ENCODE results near the gene SLC26A11. TPM values are rescaled to one million over a fixed set of nuclear protein-coding genes. Genes with fewer than 3 reads are reported as not detected.

The SLC26A11 gene
- total RNA-seq, 1 experiment from 2014 or later: 17.7 TPM

DNA sequence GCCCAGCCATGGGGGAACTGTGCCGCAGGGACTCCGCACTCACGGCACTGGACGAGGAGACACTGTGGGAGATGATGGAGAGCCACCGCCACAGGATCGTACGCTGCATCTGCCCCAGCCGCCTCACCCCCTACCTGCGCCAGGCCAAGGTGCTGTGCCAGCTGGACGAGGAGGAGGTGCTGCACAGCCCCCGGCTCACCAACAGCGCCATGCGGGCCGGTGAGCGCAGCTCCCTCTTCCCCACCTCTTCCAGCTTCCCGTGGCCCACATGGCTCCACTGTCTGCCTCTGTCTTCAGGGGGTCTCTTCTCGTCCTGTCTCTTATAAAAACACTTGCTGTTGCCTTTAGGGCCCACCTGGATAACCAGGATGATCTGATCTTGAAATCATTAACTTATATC lies 38.8 kb upstream of the SLC26A11 start:
- BruUV-seq (replicated peaks): no TSS peak
- H3K9ac ChIP-seq (ENCODE audit: low read length): no peak overlapping the region
- DNase-seq (ENCODE audit: low read depth, low spot score) (no peak), ATAC-seq (no peak)
- no peaks in the 10 kb centered on the region for H4K20me1 ChIP-seq (ENCODE audit: insufficient read depth)
- no peak overlapping the region for H3K4me2 ChIP-seq (ENCODE audit: low read length)
- ChIA-PET RAD21 (ENCODE audit: low non-redundant PET in 1 of 2, low total read pairs in 2 of 2, uncharacterized antibody in 2 of 2, unreplicated experiment in 2 of 2) (no interaction called here), CTCF (no interaction called here), POLR2A (no interaction called here)
- H2AFZ ChIP-seq (ENCODE audit: low read depth, low read length, poor library complexity, severe bottlenecking): no peak overlapping the region
- H3K27me3 ChIP-seq (ENCODE audit: insufficient read depth, low read length): no peaks in the 10 kb centered on the region
- no peak overlapping the region for H3K4me3 ChIP-seq (replicated peaks in 1 of 2; ENCODE audit: low read depth in 1 of 2, low read length in 2 of 2)
- H3K9me2 ChIP-seq (ENCODE audit: insufficient read depth): no peaks in the 10 kb centered on the region
- H3K36me3 ChIP-seq (ENCODE audit: control insufficient read depth in 1 of 2, insufficient read depth in 2 of 2, low read length in 2 of 2): no peaks in the 10 kb centered on the region
- intact Hi-C loops (cut with micrococcal nuclease): no loop called here
- no peak for TF ChIP-seq SRF (IDR thresholded peaks at IDR 0.05; ENCODE audit: low read depth)
- no peak for TF ChIP-seq MAX (IDR thresholded peaks at IDR 0.05)
- no peak for TF ChIP-seq YY1 (IDR thresholded peaks at IDR 0.05; ENCODE audit: extremely low read depth, insufficient replicate concordance, low read depth, low read length)
- TF ChIP-seq EZH2phosphoT487 (IDR thresholded peaks at IDR 0.05; ENCODE audit: borderline replicate concordance): no peak
- H3K9me3 ChIP-seq (ENCODE audit: control insufficient read depth in 1 of 2, insufficient read depth in 1 of 2, low read depth in 1 of 2, low read length in 2 of 2): no peaks in the 10 kb centered on the region
- H3K27ac ChIP-seq (ENCODE audit: low read depth, low read length): no peak overlapping the region
- H3K4me1 ChIP-seq (ENCODE audit: control insufficient read depth in 1 of 2, insufficient read depth in 2 of 2, low read length in 2 of 2): no peaks in the 10 kb centered on the region
- no peaks in the 10 kb centered on the region for H3K79me2 ChIP-seq (ENCODE audit: insufficient read depth, low read length)

- CTCF ChIA-PET: no interaction called here
- Histone ChIP-seq H3K9ac (ENCODE audit: low read length) (no peak overlapping the region), H4K20me1 (ENCODE audit: insufficient read depth) (no peaks in the 10 kb centered on the region), H3K9me3 (ENCODE audit: control insufficient read depth in 1 of 2, insufficient read depth in 1 of 2, low read depth in 1 of 2, low read length in 2 of 2) (no peaks in the 10 kb centered on the region), H3K9me2 (ENCODE audit: insufficient read depth) (no peaks in the 10 kb centered on the region), H3K4me2 (ENCODE audit: low read length) (no peak overlapping the region), H3K27me3 (ENCODE audit: insufficient read depth, low read length) (no peaks in the 10 kb centered on the region), H3K4me3 (replicated peaks in 1 of 2; ENCODE audit: low read depth in 1 of 2, low read length in 2 of 2) (no peak overlapping the region), H3K4me1 (ENCODE audit: control insufficient read depth in 1 of 2, insufficient read depth in 2 of 2, low read length in 2 of 2) (peaks cover 0 to 5% of the 10 kb centered on the region in 2 experiments; a peak in 1 of 4 replicates), H2AFZ (ENCODE audit: low read depth, low read length, poor library complexity, severe bottlenecking) (no peak overlapping the region), H3K27ac (ENCODE audit: low read depth, low read length) (no peak overlapping the region), H3K79me2 (ENCODE audit: insufficient read depth, low read length) (no peaks in the 10 kb centered on the region), H3K36me3 (ENCODE audit: control insufficient read depth in 1 of 2, insufficient read depth in 2 of 2, low read length in 2 of 2) (no peaks in the 10 kb centered on the region)
- DNase-seq (ENCODE audit: low read depth, low spot score): no peak
- ATAC-seq: no peak
- TF ChIP-seq YY1 (IDR thresholded peaks at IDR 0.05; ENCODE audit: extremely low read depth, insufficient replicate concordance, low read depth, low read length) (no peak), POLR2AphosphoS5 (IDR thresholded peaks at IDR 0.05; ENCODE audit: low read depth, low read length) (no peak), ZBTB33 (IDR thresholded peaks at IDR 0.05; ENCODE audit: extremely low read depth, insufficient replicate concordance, low read length) (no peak), EZH2phosphoT487 (IDR thresholded peaks at IDR 0.05; ENCODE audit: borderline replicate concordance) (no peak), SRF (IDR thresholded peaks at IDR 0.05; ENCODE audit: low read depth) (no peak)
- POLR2A ChIA-PET: no interaction called here
- BruUV-seq (replicated peaks): no TSS peak
- intact Hi-C loops (cut with micrococcal nuclease): no loop called here
- RAD21 ChIA-PET (ENCODE audit: low non-redundant PET in 1 of 2, low total read pairs in 2 of 2, uncharacterized antibody in 2 of 2, unreplicated experiment in 2 of 2): no interaction called here
These were observed 37.9 kb upstream of the SLC26A11 start for GRCh38 chr17:80182118-80182844.

Measured in HCT116 (cell line).